Dermis blood vessel endothelial cell (primary cell): Measurements from ENCODE around the gene FTCD. TPM values are rescaled to one million over a fixed set of nuclear protein-coding genes. Genes with fewer than 3 reads are reported as not detected.

Source experiments
- DNase-seq: peaks from one replicate; pipeline ENCODE4 v3.0.0; 2010
- total RNA-seq: library from RNA; depleted of rRNA; stranded (reverse); fragments of >200 nt; gene quantifications from 2 replicates; pipeline ENCODE4 v1.2.3, GENCODE V29; 2014

The FTCD gene
- total RNA-seq, 1 donor from 2014 or later, result 0.17 TPM

DNA sequence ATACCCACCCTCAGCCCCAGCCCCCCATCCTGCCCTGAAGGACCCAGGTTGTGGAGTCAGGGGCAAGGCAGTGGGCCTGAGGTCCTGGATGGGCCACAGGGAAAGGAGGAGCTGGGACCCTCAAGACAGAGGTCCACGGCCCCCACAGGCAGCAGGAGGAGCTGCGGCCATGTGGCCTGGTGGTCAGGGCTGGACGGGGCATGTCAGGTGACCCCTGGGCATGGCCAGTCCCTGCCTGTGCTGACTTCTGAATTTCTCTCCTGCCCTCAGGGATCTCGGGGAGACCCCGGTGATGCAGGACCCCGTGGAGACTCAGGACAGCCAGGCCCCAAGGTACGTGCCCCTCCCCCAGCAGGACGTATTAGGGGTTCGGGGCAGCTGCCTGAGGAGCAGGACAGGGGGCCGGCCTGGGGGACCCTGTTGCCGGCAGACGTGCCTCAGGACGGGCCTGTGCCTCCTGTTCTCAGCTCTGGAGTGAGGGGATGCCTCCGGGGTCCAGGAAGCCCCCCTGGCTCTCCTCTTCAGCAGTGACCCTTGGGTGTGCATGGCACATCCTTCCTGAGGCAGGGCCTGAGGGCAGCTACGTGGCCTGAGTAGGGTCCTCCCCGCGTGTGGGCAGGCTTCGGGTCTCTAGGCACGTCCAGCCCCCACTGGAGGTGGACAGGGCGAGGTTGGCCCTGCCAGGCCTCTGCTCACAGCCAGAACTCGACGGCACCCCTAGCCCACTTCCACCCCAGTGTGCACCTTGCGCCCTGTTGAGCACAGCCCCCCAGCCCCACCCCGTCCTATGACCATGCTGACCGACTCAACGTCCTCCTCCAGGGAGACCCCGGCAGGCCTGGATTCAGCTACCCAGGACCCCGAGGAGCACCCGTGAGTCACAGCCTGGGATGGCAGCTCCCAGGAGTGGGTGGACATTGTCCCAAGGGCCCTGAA lies 33.8 kb downstream of the FTCD start:
- DNase-seq, result no peak

DNA sequence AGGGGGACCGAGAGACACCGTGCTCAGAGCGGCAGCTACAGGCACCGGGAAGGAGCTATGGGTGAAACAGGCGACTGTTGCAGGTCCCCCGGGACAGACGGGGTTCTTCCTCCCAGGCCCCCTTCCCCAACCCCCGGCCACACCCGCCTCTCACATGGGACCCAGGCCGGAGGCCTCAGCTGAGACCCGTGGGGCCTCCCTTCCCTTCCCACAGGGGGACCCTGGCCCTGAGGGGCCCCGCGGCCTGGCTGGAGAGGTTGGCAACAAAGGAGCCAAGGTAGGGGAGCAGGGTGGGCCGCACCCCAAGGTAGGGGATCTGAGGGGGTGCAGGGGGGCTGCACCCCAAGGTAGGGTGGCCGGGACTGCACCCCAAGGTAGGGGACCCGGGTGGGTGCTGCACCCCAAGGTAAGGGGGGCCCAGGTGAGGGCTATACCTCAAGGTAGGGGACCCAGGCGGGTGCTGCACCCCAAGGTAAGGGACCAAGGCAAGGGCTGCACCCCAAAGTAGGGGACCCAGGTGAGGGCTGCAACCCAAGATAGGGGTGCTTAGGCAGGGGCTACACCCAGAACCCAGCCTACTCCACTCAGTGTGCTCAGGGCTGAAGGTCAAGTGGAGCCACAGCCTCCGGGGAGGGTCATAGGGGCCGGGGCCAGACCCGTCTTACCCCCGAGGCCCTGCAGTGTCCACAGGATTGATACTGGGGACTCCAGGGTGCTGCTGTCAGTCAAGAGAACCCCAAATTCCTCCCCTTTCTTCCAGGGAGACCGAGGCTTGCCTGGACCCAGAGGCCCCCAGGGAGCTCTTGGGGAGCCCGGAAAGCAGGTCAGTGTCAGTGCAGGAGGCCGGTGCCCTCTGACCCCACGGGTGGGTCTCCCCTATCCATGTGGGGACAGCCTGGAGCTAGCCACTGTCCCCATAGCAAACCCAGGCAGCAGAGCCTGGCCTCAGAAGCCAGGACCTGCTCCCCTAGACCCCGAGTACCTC lies 34.8 kb downstream of the FTCD start:
- no peak for DNase-seq

GRCh38 chr21:46119637-46120271 lies 35.6 kb downstream of the FTCD start:
- no peak for DNase-seq

DNA sequence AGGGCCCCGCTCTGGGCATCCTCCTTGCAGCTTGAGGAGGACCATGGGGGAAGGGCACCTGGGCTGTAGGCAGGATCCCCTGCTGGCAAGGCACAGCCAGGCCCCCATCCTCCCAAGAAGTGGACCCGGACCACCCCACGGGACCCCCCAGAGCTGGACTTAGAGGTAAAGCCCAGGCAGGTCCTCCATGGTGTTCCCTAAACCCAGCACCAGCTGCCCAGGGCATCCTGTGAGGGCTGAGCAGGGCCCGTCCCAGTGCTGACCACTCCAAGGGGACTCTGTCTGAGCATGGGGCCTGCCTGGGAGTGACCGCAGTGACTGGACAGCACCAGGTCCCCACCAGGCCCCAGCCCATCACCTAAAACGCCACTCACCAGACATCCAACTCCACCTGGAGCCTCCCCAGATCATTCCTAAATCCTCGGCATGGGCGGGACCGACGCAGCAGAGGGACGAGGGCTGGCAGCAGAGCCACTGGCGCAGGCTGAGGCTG lies 36.2 kb downstream of the FTCD start:
- no peak for DNase-seq

GRCh38 chr21:46118316-46119143 lies 36.8 kb downstream of the FTCD start:
- no peak for DNase-seq

- DNase-seq, result no peak
These were observed 37.6 kb downstream of the FTCD start for GRCh38 chr21:46117586-46118315.

GRCh38 chr21:46116776-46117585 lies 38.4 kb downstream of the FTCD start:
- DNase-seq, result no peak

DNA sequence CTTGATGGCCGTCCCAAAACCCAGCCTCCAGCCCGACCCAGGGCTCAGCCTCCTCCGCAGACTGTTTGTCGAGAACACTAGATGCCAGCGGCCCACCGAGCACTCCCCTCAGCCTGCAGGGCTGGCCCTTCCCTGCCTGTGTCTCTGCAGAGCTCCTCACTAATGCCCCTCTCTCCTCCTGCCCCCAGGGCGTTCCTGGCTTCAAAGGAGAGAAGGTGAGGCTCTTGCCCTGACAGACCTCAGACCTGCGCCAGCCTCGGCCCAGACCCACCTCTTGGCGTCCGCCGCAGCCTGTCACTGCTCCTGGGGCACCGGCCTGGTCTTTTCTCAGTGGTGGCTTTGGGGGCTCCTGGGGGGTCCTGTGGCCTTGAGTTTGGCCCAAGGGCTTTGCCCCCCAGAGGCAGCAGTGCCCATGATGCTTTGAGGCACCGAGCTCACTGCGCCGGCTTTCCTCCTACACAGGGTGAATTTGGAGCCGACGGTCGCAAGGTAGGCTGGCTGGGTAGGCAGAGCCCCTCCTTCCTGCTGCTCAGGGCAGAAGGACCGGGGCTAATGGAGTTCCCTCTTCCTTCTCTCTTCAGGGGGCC lies 39.1 kb downstream of the FTCD start:
- DNase-seq, result no peak

DNA sequence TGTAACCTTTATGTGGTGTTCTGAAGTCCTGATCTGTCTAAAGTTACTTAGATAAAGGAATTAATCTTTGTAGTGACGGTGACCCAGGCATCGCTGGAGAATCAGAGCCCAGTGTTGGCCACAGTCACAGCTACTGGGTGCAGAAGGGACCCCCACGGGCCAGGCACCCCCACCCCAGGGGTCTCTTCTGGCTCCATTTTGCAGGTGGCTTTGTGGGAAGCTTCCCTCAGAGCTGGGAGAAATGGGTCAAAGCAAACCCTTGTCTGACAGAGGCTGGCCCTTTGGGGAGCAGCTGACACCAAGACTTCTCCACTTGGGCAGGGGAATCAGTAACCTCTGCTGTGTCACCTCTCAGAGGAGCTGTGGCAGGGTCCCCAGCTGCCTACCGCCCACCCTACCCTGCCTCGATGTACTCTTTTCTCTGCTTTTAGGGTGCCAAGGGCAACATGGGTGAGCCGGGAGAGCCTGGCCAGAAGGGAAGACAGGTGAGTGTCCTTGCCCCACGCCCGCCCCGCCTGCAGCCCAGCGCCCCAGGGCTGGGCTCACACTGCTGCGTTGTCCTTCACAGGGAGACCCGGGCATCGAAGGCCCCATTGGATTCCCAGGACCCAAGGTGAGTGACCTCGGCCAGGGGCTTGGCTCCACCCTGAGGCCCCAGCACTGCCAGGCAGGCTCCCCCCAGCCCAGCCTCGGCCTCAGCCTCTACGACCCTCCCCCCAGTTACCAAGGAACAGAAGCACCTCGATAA lies 39.8 kb downstream of the FTCD start:
- no peak for DNase-seq

GRCh38 chr21:46114963-46115362 lies 40.4 kb downstream of the FTCD start:
- no peak for DNase-seq

DNA sequence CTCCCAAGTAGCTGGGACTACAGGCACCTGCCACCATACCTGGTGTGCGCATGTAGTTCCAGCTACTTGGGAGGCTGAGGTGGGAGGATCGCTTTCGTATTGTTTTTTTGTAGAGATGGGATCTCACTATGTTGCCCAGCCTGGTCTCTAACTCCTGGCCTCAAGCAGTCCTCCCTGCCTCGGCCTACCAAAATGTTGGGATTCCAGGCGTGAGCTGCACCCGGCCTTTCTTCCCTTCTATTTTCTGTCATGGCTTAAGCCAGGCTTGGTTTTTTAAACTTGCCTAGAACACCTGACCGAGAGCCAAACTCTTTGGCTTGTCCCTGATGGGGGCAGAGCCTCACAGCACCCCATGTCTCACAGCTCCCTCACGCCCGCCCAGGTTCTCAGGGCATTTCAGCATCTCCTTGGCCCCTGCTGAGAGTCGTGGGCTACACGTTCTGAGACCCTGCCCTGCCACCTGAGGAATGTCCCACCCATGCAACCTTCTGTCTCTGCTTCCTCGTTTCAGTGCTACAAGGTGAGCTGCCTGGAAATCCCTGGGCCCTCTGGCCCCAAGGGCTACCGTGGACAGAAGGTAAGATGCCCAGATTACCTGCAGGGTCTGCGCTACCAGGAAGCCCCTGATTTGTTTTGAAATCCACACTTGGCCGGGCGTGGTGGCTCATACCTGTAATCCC lies 41.7 kb downstream of the FTCD start:
- no peak for DNase-seq

DNA sequence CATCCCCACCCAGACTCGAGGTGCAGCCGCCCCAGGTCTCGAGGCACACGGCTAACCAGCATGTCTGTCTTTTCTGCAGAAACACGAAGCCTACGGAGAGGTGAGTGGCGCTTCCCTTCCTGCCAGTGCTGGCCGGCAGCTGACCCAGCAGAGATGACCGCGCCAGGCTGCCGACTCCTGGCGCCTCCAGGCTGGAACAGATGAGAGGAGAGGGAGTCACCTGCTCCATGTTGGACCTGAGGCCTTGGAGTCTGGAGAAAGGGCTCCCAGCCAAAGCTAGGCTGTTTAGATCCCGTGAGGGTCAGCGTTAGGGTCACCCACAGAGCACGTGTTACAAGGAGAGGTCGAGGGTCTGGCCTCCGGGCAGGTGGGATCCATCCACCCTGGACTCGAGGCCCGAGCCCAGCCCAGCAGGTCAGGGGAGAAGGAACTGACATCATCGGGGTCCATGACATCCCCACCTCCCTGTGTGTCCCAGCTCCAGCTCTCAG lies 42.6 kb downstream of the FTCD start:
- no peak for DNase-seq

GRCh38 chr21:46111857-46112724 lies 43.3 kb downstream of the FTCD start:
- no peak for DNase-seq

DNA sequence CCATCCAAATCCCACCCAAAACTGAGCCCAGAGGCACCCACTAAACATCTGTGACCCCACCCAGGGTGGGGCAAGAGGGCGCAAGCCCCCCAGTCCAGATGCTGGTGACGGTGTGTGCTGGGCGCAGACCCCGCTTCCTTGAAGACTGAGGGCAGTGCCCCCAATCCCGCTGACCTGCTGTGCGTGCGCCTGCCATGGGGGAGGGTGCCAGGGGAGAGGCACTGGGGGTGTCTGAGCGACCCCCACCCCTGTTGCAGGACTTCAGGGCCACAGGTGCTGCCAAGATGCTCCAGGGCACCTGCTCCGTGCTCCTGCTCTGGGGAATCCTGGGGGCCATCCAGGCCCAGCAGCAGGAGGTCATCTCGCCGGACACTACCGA lies 44.2 kb downstream of the FTCD start:
- no peak for DNase-seq

- DNase-seq, result no peak
These were observed 44.7 kb downstream of the FTCD start for GRCh38 chr21:46110499-46111192.
